Stimulated activated CD4-positive, alpha-beta T cell treated with anti-CD3 and anti-CD28 coated beads, TNF-alpha, amount 100 ng/mL, for 1 hour (primary cell): ENCODE measurements around the gene RAB40B.
"Not testable (repeated sequence)": the region's sequence is repeated elsewhere in the genome, so short reads cannot be mapped to it uniquely, and the experiment has no call there.

ENCODE experiments used
- DNase-seq, 3 donors: peaks; one replicate each; pipeline ENCODE4 v3.0.0-alpha.2; 2020; ENCODE audit warnings: low read depth in 3 of 3, low spot score in 1 of 3

Gene RAB40B

DNA sequence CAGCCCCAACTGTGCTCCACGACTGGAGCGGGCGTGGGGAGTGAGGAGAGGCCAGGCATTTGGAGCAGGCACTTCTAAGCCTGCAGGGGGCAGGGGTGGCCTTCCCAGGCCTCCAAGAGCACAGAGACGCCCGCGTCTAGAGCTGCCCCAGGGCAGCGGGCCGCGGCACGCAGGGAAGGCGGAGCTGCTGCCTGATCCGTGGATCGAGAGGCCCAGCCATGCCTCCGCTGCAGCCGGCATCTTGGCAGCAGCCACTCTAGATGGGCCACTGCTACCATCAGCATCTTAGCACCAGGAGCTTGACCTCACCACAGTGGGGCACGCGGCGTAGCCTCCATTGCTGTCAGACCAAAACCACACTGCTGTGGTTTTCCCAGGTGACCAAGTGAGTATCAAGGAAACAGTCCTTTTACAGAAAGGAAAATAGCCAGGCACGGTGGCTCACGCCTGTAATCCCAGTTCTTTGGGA is 29.8 kb downstream of the RAB40B start:
- DNase-seq, result peak in 1 of 3 donors; percentile 18

DNA sequence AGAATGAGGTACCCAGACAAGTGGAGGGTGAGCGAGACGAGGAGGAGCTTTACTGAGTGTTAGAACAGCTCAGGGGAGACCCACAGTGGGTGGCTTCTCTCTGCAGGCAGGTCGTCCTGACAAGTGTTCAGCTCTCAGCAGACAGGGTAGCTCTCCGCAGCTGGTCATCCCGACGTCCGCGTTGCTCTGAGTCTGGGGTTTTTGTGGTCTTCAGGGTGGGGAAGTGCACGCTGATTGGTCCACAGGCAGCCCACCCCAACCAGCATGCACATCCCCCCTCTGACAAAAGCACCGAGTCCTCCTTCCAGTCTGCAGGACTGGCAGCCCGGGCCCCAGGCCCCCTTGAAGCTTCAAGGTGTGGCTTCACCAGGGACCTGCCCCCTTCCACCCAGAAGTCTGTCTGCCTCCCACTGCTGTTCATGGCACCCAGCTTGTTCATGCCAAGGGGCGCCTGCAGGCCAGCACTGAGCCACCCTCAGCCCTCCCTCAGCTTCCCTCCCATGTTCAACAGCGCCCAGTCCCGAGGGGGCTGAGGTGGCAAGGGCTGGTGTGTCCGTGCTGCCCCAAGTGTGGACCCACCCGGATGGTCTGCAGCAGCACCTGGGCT is 30.4 kb downstream of the RAB40B start:
- DNase-seq, result no peak

DNA sequence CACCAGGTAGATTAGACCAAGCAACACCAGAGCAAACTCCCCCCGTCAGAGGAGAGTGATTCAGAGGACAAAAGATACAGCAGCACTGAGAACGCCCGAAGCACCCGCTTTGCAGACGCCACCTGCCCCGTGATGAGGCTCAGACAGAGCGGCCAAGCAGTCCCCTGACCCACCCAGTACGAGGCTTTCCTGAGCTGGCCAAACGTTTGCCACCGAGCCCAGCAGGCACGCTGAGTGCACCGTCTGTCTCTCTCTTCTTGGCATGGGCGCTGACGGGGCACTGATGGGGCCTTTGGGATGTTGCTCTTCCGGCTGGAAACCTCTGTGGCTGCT is 30.9 kb downstream of the RAB40B start:
- no peak for DNase-seq

DNA sequence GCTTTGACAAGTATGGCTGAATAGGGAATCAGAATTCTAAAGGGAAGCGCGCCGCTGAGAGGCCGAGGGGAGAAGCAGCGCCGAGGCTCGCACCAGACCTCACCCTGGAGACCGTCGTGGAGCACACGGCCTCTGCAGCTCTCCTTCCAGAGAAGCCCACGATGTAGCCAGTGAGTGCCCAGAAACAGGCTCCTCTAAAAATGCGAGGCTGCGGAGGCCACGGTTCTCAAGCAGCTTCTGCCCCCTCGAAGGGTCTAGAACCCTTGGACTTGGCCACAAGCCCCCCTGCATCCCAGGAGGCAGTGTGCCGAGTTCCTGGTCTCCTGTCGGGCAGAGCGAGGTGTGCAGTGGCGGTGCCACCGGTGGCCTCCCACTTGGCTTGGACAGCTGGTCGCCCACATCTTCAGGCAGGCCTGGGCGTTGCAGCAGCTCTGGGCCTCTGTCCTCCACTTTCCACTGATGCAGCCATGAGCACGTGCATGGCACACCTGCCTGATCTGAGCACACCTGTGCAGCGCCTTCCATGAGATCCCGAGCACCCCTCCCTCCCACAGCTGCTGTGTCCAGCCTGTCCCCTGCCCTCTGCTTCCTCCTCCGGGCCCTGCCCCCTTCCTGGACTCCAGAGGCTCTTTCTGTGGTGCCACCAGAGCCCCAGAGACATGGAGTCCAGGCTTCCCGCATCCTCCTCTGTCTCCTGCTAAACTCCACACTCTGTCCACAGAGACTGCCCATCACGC is 31.4 kb downstream of the RAB40B start:
- no peak for DNase-seq

DNA sequence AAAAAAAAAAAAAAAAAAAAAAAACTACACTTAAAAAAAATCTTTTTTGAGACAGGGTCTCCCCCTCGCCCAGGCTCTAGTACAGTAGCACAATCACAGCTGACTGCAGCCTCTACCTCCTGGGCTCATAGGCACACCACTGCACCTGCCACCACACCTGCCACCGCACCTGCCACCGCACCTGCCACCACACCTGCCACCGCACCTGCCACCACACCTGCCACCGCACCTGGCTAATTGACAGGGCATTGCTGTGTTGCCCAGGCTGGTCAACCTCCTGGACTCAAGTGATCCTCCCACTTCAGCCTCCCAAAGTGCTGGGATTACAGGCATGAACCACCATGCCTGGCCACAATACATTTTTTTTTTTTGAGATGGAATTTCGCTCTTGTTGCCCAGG is 32.6 kb downstream of the RAB40B start:
- no peak for DNase-seq

DNA sequence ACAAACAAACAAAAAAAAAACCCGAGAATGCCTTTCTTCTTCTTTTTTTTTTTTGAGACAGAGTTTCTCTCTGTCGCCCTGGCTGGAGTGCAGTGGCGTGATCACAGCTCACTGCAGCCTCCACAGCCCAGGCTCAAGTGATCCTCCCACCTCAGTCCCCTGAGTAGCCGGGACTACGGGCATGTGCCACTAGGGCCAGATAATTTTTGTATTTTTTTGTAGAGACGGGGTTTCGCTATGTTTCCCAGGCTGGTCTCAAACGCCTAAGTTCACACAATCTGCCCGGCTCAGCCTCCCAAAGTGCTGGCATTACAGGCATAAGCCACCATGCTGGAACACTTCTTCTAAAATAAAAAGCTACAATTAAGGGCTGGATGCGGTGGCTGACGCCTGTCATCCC is 33.3 kb downstream of the RAB40B start:
- DNase-seq, result no peak

DNA sequence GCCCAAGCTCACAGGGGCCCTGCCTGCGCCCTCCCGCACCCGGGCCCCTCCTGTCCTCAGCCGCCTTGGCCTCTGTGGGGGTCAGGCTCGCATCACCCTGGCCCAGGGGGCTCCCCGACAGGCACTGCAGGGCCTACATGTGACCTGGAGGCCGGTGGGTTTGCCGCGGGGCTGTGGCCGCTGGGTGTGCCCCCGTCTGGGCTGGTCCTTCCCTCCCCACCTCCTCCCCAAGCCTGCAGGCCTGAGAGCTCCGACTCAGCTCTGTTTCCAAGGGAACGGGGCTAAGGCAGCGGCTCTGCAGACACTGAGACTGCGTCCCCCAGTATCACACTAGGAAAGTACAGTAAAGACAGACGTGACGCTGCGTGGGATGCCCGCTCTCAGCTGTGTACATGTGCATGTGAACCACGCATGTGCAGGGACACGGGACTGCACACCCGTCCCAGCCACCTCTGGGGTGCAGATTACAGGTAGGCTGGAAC is 33.8 kb downstream of the RAB40B start:
- DNase-seq, result no peak

DNA sequence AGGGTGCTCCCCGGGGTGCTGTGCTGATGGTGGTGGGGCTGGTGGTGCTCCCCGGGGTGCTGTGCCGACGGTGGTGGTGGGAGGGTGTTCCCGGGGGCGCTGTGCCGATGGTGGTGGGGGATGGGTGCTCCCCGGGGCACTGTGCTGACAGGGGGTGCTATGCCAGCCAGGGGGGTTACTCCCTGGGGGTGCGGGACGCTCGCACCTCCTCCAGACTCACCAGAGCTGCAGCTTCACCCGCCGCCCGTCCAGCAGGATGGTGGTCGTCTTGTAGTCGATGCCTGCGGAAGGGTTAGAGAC is 34.3 kb downstream of the RAB40B start:
- no peak for DNase-seq

DNA sequence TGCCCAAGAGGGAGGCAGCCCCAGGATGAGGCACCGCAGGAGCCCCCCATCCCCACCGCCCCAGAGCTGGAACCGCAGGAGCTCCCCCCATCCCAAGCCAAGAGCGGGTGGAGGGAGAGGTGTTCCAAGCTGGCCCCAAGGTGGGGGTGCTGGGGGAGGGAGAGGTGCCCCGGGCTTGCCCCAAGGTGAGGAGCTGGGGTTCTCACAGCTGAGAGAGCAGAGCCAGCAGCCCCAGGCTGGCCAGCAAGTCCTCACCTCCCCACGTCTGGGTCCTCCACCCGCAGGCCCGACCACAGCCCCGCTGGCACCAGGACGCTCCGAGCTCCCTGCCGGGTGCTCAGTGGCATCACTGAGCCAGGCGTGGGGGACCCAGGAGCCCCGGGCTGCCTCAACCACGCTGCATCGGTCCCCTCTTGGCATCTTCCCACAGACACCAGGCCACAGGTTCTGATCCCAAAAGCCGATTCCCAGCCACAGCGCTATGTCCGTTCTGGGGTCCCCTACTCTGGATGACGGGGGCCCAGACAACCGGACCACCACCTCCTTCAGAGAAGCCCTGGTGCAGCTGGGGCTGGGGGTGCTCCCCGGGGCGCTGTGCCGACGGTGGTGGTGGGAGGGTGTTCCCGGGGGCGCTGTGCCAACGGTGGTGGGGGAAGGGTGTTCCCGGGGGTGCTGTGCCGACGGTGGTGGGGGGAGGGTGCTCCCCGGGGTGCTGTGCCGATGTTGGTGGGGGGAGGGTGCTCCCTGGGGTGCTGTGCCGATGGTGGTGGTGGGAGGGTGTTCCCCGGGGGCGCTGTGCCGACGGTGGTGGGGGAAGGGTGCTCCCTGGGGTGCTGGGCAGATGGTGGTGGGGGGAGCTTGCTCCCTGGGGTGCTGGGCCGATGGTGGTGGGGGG is 34.9 kb downstream of the RAB40B start:
- no peak for DNase-seq

DNA sequence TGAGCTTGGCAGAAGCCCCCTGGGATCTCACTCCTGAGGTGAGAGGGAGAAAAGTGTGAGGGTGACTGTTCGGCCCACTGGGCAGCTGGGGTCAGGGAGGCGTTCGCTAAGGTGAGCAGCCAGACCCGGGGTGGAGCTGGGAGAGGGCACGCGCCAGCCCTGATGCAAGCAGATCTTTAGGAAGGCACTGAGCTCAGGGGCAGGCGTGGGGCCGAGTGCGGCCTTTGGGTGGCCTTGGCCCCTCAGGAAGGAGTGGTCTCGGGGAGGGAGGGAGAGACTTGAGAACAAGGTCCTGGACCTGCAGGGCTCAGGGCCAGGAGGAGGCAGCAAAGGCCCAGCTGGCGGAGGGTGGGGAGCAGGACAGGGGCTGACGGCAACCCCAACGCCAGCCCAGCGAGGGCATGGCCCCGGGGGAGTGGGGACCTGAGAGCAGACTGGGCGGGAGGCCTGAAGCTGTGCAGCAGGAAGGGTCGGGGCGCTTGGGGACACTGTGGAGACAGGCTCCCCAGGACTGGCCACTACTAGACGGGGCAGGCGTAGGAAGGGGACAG is 35.7 kb downstream of the RAB40B start:
- DNase-seq, result no peak

DNA sequence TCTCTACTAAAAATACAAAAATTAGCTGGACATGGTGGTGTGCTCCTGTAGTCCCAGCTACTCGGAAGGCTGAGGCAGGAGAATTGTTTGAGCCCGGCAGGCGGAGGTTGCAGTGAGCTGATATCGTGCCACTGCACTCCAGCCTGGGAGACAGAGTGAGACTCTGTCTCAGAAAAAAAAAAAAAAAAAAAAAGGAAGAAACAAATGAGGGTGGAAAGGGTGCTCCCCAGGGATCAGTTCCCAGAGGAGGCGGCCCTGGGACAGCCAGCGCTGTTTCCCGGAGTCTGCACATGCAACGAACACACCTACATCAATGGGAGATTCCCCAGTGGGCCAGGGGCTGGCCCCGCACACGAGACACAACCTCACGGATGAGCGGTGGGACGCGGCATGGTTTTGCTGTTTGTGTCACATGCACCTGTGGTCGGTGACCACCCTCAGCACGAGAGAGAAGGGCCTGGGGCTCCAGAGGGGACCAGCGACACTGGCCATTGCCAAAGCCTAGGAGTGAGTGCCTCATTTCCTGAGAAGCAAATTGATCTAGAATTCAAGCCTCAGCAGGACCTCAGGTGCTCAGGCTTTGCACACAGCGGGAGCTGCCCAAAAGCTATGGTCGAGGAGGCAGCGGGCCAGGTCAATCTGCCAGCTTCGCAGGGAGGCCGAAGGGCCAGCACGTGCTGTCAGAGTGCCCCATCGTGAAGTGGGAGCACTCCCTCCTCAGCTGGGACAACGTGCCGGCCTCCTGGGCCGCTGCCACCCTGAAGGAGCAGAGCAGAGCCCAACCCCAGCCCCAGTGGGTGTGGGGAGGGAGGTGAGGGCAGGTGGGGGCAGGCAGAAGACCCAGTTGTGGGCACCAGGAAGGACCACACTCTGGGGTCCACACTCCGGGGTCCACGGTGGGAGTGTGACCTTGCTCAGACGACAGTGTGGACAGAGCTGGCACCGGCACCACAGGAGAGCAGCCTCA is 36.5 kb downstream of the RAB40B start:
- DNase-seq, result no peak

DNA sequence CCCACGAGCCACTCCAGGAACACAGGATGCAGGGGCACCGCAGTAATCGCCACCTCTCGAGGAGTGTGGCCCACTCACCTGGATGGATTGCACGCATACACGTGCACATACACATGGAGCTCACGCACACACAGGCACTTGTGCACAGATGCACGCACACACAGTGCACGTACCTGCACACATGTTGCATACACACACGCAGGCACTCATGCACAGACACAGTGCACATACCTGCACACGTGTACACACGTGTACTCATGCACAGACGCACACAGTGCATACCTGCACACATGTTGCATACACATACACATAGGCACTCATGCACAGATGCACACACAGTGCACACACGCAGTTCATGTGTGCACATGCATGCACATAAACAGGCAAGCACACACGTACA is 38.6 kb downstream of the RAB40B start:
- no peak for DNase-seq

DNA sequence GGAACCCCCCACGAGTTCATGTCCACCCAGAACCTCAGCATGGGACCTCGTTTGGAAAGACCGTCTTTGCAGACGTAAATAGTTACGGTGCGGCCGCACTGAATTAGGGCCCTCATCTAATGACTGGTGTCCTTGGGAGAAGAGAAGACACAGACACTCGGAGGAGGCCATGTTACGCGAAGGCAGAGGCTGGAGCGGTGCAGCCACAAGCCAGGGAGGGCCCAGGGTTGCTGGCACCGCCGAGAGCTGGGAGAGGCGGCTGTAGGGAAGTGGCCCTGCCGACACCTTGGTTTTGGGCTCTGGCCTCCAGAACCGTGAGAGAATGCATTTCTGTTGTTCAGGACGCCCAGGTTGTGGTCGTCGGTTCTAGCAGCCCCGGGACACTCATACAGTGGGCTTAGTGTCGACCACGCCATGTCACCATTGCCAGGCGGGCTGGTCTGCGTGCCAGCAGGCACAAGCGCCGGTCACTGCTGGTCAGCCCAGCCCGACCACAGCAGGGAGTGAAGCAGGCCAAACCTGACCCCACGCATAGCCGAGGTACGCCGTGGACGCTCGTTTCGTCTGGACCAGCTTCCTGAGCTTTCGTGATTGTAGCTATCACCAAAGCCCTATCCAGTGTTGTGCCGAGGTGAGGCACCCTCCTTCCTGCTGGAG is 39.6 kb downstream of the RAB40B start:
- DNase-seq, result no peak

DNA sequence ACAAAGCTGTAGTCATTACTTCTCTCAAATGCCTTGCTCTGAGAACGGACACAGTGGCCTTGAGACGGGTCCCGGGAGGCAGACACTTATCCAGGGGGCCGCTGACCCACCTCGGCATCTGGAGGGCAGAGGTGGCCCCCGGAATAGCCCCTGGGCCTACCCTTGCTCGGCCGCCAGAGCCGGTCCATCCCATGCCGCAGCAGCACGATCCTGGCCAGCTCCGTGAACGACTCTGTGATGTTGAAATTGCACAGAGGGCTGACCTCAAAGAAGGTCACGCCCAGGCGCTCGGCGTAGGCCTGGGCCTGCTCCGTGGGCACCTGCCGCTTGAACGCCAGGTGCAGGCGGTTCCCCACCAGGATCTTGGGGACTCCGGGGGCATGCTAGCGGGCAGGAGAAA is 40.2 kb downstream of the RAB40B start:
- no peak for DNase-seq

DNA sequence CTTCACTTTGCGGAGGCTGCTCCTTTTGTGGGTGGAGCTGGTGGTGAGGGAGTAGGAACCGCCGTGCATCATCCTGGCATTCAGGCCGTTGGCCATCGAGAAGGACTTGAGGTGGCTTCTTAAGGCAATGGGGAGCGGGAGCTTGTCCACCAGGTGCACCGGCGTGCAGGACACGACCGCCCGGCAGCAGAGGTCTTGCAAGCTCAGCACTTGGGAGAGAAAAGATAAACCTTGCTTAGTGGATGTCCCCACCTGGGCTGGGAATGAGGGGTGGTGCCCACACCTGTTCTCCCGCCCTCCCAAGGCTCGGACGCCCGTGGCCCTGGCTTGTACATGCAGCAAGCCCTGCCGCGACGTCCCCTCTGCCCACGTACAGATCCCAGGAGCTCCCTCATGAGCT is 40.6 kb downstream of the RAB40B start:
- DNase-seq, result no peak

DNA sequence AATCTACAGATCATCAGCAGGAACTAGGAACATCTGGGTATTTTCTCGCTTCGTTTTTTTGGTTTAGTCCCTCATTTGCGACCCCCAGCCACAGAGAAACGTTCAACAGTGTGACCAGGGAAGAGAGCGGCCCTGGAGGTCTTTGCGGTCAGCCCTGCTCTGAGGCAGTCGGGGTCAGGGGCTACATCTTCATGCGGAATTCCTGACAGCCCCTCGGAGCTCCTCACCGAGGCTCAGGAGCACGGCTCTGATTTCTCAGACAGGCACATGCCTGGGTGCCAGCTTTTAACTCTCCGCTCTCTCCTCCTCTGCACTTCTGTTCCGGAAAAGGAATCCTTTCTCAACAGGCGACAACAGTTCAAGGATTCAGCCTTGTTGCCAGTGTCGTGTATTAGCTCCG is 42.2 kb downstream of the RAB40B start:
- no peak for DNase-seq

DNA sequence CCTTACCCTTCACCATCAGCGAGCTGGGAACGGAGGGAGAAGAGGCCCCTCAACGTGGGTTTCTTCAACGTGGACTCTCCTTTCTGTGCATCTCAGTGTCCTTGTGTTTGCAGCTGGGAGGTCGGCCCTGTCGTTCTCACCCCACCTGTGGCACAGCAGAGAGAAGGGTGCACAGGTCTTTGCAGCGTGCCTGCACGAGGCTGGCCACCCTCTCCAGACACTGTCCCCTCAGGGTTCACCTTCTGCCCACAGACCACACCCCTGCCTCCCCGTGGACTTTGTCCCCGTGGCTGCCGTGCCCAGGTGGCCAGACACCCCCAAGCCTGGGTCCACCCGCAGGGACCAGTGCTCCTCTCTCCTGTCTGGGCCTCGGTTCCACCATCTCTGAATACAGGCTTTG is 43.0 kb downstream of the RAB40B start:
- no peak for DNase-seq

DNA sequence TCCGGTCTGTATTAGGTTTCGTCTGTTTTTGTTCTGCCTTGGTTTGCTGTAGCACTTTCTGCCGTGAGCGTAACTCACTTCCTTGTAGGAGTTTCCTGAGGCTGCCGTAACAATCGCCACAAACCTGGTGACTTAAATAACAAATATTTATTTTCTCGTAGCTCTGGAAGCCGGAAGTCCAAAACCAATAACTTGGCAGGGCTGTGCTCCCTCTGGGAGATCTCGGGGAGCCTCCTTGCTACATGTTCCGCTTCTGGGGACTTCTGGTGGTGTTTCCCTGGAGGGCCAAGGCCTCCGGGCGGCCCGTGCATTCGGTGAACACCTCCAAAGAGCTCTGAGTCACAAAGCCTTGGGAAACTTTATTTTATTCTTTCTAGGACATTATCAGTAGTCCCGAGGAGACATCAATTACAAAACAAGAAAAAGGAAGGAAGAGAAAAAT is 43.4 kb downstream of the RAB40B start:
- DNase-seq, result no peak

DNA sequence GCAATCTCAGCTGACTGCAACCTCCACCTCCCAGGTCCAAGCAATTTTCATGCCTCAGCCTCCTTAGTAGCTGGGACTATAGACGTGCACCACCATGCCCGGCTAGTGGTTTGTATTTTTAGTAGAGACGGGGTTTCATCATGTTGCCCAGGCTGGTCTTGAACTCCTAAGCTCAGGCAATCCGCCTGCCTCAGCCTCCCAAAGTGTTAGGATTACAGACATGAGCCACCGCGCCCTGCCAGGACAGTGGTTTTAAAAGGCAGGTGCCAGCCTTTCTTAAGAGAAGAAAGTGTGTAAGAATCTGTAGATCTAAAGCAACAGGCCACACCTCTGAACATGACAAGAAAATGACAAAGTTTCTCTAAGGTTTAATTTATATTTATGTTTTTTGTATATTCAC is 43.9 kb downstream of the RAB40B start:
- DNase-seq, result not testable (repeated sequence)
